Fibroblast of the aortic adventitia (primary cell): ENCODE measurements around the gene CDH16. TPM values are rescaled to one million over a fixed set of nuclear protein-coding genes. Genes with fewer than 3 reads are reported as not detected.
"Not testable (repeated sequence)": the region's sequence is repeated elsewhere in the genome, so short reads cannot be mapped to it uniquely, and the experiment has no call there.

Experiments
- DNase-seq: peaks from one replicate; pipeline ENCODE4 v3.0.0-alpha.2; 2010; ENCODE audit warnings: low read depth
- H3K4me3 ChIP-seq: 2 replicates; pipeline ENCODE4 v1.5.1; 2011; ENCODE audit warnings: low read depth, mild to moderate bottlenecking, control low read depth, low read length, moderate library complexity
- CTCF ChIP-seq: IDR thresholded peaks from 2 replicates; pipeline ENCODE4 v1.5.1; 2011; ENCODE audit warnings: mild to moderate bottlenecking, low read length, control low read depth, inconsistent platforms; ENCODE audit not compliant: insufficient read depth
- total RNA-seq: library from RNA; depleted of rRNA; stranded (reverse); fragments of >200 nt; gene quantifications from 2 replicates; pipeline ENCODE4 v1.2.3, GENCODE V29; 2012; ENCODE audit warnings: low replicate concordance

CDH16 gene
- total RNA-seq, 1 donor = not detected

DNA sequence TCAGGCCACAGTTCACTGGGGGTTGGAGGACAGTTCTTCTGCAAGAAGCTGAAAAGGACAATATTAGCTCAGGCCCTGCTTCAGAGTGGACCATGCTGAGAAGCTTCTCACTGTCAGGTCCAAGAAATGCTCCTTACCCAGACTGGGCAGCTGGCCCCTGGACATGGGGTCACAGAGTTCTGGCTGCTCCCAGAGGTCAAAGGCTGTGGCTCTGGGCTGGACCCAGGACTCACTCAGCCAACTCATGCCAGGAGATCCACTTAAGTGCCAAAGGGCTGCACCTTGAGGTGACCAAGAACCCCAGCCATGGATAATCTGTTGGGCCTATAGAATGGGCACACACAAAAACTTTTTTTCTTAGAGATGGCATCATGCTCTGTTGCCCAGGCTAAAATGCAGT lies 20.7 kb upstream of the CDH16 start:
- H3K4me3 ChIP-seq = no peak overlapping the region
- DNase-seq = no peak
- TF ChIP-seq CTCF = no peak

GRCh38 chr16:66937725-66938337 lies 19.1 kb upstream of the CDH16 start:
- no peak for TF ChIP-seq CTCF
- no peak overlapping the region for H3K4me3 ChIP-seq
- no peak for DNase-seq

DNA sequence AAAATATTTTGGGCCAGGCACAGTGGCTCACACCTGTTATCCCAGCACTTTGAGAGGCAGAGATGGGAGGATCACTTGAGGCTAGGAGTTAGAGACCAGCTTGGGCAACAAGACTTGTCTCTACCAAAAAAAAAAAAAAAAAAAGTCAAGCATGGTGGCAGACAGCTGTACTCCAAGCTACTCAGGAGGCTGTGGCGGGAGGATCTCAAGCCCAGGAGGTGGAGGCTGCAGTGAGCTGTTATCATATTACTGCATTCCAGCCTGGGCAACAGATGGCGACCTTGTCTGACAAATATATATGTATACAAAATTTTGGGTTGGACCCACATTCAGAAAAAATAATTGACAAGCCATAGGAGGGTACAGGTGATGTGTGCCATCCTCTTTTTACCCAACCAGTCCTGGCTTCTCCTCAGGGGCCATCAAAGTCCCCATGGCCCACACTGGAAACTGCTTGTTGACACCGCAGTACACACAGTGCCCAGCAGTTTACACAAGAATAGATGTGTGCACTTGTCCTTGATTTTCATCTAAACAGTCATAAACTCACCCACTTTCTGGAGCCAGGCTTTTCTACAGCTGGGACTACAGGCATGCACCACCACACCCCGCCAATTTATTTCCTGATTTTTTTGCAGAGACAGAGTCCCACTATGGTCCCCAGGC lies 18.3 kb upstream of the CDH16 start:
- H3K4me3 ChIP-seq = no peak overlapping the region
- DNase-seq = no peak
- no peak for TF ChIP-seq CTCF

GRCh38 chr16:66936462-66936861 lies 17.8 kb upstream of the CDH16 start:
- DNase-seq = no peak
- H3K4me3 ChIP-seq = peak overlapping the region; percentile 99
- no peak for TF ChIP-seq CTCF

GRCh38 chr16:66935314-66936011 lies 16.8 kb upstream of the CDH16 start, which contains the start of gene CES2:
Gene CES2, plus strand, starts transcription at chr16:66935516. Its CDS starts 120 bp downstream, at chr16:66935636.
- peak; percentile 55 for DNase-seq
- no peak for TF ChIP-seq CTCF
- H3K4me3 ChIP-seq = peak within 1 kb of the TSS; percentile 99

DNA sequence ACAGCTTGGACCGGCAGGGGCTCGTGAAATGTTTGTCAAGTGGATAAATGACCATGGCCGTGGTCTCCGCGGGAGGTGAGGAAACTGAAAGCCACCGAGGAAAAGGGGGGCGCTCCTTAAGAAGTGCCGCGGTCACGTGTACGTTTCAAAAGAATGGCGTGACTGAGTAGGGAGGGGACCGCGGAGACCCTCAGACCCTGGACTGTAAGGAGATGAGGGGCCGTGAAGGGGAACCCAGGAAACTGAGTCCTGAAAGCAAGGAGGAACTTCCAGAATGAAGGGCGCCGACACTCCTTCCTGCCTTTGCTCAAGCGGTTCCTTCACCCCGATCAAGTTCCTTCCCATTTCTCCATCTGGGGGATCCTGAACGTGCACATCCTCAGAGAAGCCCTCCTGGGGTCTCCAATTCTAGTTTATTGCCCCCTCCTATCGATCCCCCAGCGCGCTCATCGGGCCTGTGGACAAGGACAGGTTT lies 16.2 kb upstream of the CDH16 start:
- peak overlapping the region; percentile 99 for H3K4me3 ChIP-seq
- not testable (repeated sequence) for DNase-seq
